Transverse colon (tissue), 4 donors: ENCODE data around the gene AXIN1. TPM values are rescaled to one million over a fixed set of nuclear protein-coding genes. Genes with fewer than 3 reads are reported as not detected.

Source experiments
- DNase-seq: peaks from one replicate; pipeline ENCODE4 v3.0.0-alpha.2; 2019
- H3K27ac ChIP-seq, 4 donors: fragments of 200-600 bp; sonication (generic); 2 replicates each; pipeline ENCODE4 v1.5.1; 2016 to 2018; ENCODE audit warnings: inconsistent platforms in 4 of 4
- H3K27me3 ChIP-seq: fragments of 200-600 bp; sonication (generic); 2 replicates; pipeline ENCODE4 v1.5.1; 2017; ENCODE audit warnings: inconsistent platforms
- H3K36me3 ChIP-seq, 4 donors: fragments of 200-600 bp; sonication (generic); 2 replicates each; pipeline ENCODE4 v1.5.1; 2017 to 2019; ENCODE audit warnings: inconsistent platforms in 4 of 4
- H3K4me1 ChIP-seq, 4 donors: fragments of 200-600 bp; sonication (generic); 2 replicates each; pipeline ENCODE4 v1.5.1; 2017 to 2020; ENCODE audit warnings: inconsistent platforms in 4 of 4
- H3K4me3 ChIP-seq, 4 donors: fragments of 200-600 bp; sonication (generic); 1 replicate in 1 of 4; 2 replicates in 3 of 4; pipeline versions ENCODE4 v1.5.1 to v1.6.1; 2017 to 2019; ENCODE audit warnings: inconsistent platforms in 4 of 4
- H3K9me3 ChIP-seq, 2 donors: fragments of 200-600 bp; sonication (generic); 2 replicates each; pipeline ENCODE4 v1.5.1; 2017 to 2019; ENCODE audit warnings: inconsistent platforms in 2 of 2
- EP300 ChIP-seq: sonication (generic); formaldehyde crosslinking; IDR thresholded peaks from one replicate; pipeline ENCODE4 v1.6.1; 2017; ENCODE audit warnings: antibody characterized with exemption, low read depth
- POLR2A ChIP-seq: fragments of 450-650 bp; IDR thresholded peaks from one replicate; pipeline ENCODE4 v1.6.1; 2016; ENCODE audit warnings: antibody characterized with exemption, mild to moderate bottlenecking, moderate library complexity
- POLR2AphosphoS5 ChIP-seq, 3 donors: sonication (generic); formaldehyde crosslinking; IDR thresholded peaks; one replicate each; pipeline ENCODE4 v1.6.1; 2016; ENCODE audit warnings: antibody characterized with exemption in 3 of 3
- WGBS, 2 donors: methylation state at CpG; one replicate each; pipeline ENCODE4 v1.1.5; 2018; ENCODE audit warnings: low coverage in 1 of 2; 5-methylcytosine and 5-hydroxymethylcytosine counted together
- in situ Hi-C, 4 donors: fragments of 200-750 bp; cut with MboI; loops; one replicate each; pipeline versions ENCODE4 v1.15.0 to v1.15.1; 2017; ENCODE audit warnings: low sequenced_read_pairs in 3 of 4, low pct_ligation_motif_present in 1 of 4, low pct_unique_long_range_greater_than_20kb in 1 of 4
- intact Hi-C: fragments of 100-400 bp; cut with DNase I; formaldehyde crosslinking; loops from one replicate; pipeline ENCODE4 v1.15.1; 2023; ENCODE audit warnings: low total_unique reads
- total RNA-seq, 4 donors: library from RNA; depleted of rRNA; stranded (reverse); fragments of >200 nt; gene quantifications; one replicate each; pipeline ENCODE4 v1.1.0, GENCODE V29; 2016
- TF ChIP-seq, protein P1 (sequence below), 5 experiments: fragments of 200-600 bp in 3 of 5; fragments of 450-650 bp in 2 of 5; sonication (generic) in 3 of 5; IDR thresholded peaks; 1 replicate in 2 of 5; 2 replicates in 3 of 5; pipeline ENCODE4 v1.5.1; 2016 to 2017; ENCODE audit warnings: antibody characterized with exemption in 5 of 5, inconsistent platforms in 3 of 5, mild to moderate bottlenecking in 2 of 5, moderate library complexity in 1 of 5

Gene AXIN1
- total RNA-seq, 4 donors from 2014 or later: 41.4 to 73.7 (median 58.7) TPM

DNA sequence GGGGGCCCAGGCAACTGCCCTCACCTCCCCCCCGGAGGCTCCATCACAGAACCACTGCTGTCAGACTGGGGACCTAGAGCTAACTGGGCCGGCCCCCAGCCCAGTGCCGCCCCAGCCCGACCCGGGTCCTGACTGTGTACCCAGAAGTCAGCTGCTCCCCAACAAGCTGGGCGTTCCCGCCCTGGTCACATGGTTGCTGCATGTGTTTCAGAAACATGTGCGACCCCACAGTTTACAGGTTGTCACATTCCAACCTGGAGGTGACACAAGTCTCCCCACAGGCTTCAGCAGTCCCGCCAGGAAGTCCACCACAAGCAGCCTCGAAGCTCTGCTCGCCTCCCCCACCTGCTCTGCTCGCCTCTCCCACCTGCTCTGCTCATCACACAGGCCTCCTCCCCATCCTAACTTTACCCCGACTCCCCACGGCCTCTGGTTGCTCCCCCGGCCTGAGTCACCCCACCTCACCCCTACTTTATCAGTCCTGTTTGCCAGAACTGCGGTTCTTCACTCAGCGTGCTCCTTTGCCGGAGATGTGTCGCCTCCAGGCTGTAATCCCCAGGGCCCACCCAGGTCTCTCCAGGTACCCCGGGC is 16.8 kb upstream of the AXIN1 start:
- no peak for DNase-seq
- peak overlapping the region in 1 of 4 donors; percentile 61 for H3K4me3 ChIP-seq
- peaks cover 12 to 19% (median 13%) of the 10 kb centered on the region in 4 donors for H3K4me1 ChIP-seq
- H3K27ac ChIP-seq: no peak overlapping the region
- peaks cover 5% of the 10 kb centered on the region for H3K27me3 ChIP-seq
- intact Hi-C loops (no loop called here), in situ Hi-C loops (no loop called here)
- peaks cover 0 to 15% (median 4%) of the 10 kb centered on the region in 4 donors for H3K36me3 ChIP-seq
- no peaks in the 10 kb centered on the region for H3K9me3 ChIP-seq
- 80 to 82% methylated on average over 2 to 19 of the region's 20 CpGs for WGBS, 2 donors
- TF ChIP-seq, protein P1, sequence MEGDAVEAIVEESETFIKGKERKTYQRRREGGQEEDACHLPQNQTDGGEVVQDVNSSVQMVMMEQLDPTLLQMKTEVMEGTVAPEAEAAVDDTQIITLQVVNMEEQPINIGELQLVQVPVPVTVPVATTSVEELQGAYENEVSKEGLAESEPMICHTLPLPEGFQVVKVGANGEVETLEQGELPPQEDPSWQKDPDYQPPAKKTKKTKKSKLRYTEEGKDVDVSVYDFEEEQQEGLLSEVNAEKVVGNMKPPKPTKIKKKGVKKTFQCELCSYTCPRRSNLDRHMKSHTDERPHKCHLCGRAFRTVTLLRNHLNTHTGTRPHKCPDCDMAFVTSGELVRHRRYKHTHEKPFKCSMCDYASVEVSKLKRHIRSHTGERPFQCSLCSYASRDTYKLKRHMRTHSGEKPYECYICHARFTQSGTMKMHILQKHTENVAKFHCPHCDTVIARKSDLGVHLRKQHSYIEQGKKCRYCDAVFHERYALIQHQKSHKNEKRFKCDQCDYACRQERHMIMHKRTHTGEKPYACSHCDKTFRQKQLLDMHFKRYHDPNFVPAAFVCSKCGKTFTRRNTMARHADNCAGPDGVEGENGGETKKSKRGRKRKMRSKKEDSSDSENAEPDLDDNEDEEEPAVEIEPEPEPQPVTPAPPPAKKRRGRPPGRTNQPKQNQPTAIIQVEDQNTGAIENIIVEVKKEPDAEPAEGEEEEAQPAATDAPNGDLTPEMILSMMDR (IDR thresholded peaks at IDR 0.05): no peak
- TF ChIP-seq POLR2A: no peak
- no peak for TF ChIP-seq POLR2AphosphoS5 (IDR thresholded peaks at IDR 0.05)
- TF ChIP-seq EP300: no peak

DNA sequence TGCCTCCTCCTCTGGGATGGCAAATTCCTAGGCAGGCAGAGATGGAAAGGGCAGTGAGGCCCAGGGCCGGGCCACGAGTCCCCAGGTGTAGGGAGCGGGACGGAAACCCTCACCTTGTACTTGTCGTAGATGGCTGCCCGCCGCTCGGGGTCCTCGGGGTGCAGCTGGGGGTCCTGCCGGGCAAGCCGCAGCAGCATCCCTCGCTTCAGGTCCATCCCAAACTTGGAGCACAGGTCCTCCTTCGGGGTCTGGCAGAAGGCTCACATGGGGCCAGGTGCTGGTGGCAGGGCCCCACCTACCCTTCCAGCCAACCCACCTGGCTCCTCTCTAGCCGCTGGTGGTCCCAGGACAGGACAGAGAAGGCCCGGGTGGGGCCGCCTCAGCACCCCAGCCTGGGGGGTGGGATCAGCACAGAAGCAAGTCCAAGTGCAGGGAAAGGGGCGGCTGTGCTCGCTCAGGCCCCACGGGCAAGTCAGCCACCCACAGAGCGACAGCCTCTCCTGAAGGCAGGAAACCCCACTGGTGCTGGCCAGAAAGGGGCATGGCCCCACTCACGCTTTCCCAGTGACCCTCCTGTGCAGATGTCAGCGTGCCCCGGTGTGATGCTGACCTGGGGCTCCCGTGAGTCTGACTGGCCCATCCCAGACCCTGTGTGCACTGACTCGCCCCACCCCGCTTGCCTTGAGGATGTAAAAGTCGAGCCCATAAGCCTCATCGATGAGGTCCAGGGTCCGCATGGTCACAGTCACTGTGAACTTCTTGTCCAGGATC is 16.1 kb upstream of the AXIN1 start:
- Histone ChIP-seq H3K27me3 (peaks cover 11% of the 10 kb centered on the region), H3K27ac (no peak overlapping the region), H3K4me3 (no peak overlapping the region), H3K9me3 (no peaks in the 10 kb centered on the region), H3K4me1 (peaks cover 12 to 19% (median 13%) of the 10 kb centered on the region in 4 donors), H3K36me3 (peaks cover 0 to 15% (median 4%) of the 10 kb centered on the region in 4 donors)
- in situ Hi-C loops (no loop called here), intact Hi-C loops (no loop called here)
- WGBS, 2 donors: 88% methylated on average over 29 of the region's 29 CpGs; no CpG with 5 or more reads in 1 of the 2 donors
- TF ChIP-seq EP300 (no peak), POLR2A (no peak), POLR2AphosphoS5 (IDR thresholded peaks at IDR 0.05) (no peak)
- TF ChIP-seq, protein P1 (IDR thresholded peaks at IDR 0.05): no peak
- peak; percentile 8 for DNase-seq

DNA sequence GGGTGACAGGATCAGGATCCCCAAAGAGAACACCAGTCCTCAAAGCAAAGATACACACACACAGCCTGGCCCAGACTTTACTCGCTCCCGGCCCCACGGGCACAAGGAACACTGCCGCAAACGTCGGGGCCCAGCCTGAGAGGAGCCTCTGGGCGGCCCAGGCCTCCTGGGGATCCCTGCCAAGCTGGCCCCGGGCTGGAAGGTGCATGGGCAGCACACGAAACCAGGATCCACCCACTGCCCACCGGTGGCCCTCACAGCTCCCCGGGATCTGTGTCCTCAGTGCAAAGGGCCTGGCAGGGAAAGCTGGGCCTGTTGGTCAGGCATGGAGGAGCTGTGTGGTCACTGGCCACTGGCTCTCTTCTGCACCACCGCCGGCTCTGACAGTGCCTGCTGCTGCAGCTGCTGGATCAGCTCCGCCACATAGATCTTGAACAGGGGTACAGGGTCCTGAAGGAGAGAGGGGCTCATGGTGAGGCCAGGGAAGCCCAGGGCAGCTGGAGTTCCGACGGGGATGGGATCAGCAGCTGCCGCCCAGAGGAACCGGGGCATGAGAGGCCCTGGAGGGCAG is 14.9 kb upstream of the AXIN1 start:
- Histone ChIP-seq H3K4me1 (peaks cover 12 to 19% (median 13%) of the 10 kb centered on the region in 4 donors), H3K4me3 (no peak overlapping the region), H3K27me3 (peaks cover 17% of the 10 kb centered on the region), H3K9me3 (no peaks in the 10 kb centered on the region), H3K36me3 (peaks cover 0 to 15% (median 4%) of the 10 kb centered on the region in 4 donors), H3K27ac (no peak overlapping the region)
- WGBS, 2 donors: 92% methylated on average over 18 of the region's 18 CpGs; no CpG with 5 or more reads in 1 of the 2 donors
- in situ Hi-C loops (no loop called here), intact Hi-C loops (no loop called here)
- TF ChIP-seq POLR2AphosphoS5 (IDR thresholded peaks at IDR 0.05): no peak
- no peak for DNase-seq

DNA sequence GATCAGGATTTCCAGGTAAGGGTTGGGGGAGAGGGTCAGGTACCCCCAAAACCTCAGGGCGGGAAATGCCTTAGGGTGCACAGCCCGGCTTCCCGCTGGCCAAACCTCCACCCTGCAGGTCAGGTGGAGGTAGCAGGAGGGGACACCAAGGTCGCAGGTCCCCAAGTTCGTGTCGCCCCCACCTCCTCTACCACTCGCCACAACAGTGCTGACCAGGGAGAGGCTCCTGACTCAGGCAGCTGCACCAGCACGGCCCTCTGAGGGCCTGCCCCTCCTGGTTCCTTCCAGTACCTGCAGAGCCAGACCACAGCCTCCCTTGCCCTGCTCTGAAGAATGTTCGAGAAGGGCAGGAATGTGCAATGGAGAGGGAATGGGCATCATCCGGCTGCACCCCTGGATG is 14.0 kb upstream of the AXIN1 start:
- peaks cover 0 to 15% (median 4%) of the 10 kb centered on the region in 4 donors for H3K36me3 ChIP-seq
- no peak for TF ChIP-seq POLR2AphosphoS5 (IDR thresholded peaks at IDR 0.05)
- TF ChIP-seq EP300: no peak
- no peak for TF ChIP-seq POLR2A
- TF ChIP-seq, protein P1 (IDR thresholded peaks at IDR 0.05): no peak
- intact Hi-C loops: no loop called here
- 90% methylated on average over 7 of the region's 10 CpGs; no CpG with 5 or more reads in 1 of the 2 donors for WGBS, 2 donors
- DNase-seq: peak; percentile 6
- H3K27ac ChIP-seq: no peak overlapping the region
- in situ Hi-C loops: no loop called here
- H3K27me3 ChIP-seq: peaks cover 17% of the 10 kb centered on the region
- H3K9me3 ChIP-seq: no peaks in the 10 kb centered on the region
- H3K4me3 ChIP-seq: no peak overlapping the region
- peaks cover 12 to 24% (median 16%) of the 10 kb centered on the region in 4 donors for H3K4me1 ChIP-seq
